ENCODE data around the gene C11orf86.
"Not testable (repeated sequence)": the region's sequence is repeated elsewhere in the genome, so short reads cannot be mapped to it uniquely, and the experiment has no call there.

C11orf86 gene

DNA sequence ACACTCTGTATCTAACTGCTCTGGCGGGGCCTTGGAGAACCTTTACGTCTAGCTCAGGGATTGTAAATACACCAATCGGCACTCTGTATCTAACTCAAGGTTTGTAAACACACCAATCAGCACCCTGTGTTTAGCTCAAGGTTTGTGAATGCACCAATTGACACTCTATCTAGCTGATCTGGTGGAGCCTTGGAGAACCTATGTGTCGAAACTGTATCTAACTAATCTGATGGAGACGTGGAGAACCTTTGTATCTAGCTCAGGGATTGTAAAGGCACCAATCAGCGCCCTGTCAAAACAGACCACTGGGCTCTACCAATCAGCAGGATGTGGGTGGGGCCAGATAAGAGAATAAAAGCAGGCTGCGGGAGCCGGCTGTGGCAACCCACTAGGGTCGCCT lies 14.3 kb downstream of the C11orf86 start:
- DNase-seq (ENCODE audit: low read depth in 2 of 2) = not testable (repeated sequence)

DNA sequence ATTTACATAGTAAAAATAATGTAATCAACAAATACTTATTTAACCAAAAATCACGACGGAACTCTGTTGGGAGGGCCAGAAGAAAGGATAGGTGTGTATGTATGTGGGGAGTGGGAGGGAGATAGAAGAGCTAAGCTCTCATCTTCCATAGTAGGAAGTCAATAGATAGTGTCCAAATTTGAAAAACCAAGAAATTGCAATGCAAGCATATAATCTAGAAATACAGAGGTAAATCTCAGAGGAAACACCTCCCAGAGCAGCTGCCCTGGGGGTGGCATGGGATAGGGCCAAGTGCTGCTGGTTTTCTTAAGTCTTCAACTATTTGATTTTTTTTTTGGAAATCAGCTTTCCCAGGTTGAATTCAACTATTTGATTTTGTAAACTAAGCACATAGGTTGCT lies 16.9 kb downstream of the C11orf86 start:
- no peak for DNase-seq (ENCODE audit: low read depth in 2 of 2)

DNA sequence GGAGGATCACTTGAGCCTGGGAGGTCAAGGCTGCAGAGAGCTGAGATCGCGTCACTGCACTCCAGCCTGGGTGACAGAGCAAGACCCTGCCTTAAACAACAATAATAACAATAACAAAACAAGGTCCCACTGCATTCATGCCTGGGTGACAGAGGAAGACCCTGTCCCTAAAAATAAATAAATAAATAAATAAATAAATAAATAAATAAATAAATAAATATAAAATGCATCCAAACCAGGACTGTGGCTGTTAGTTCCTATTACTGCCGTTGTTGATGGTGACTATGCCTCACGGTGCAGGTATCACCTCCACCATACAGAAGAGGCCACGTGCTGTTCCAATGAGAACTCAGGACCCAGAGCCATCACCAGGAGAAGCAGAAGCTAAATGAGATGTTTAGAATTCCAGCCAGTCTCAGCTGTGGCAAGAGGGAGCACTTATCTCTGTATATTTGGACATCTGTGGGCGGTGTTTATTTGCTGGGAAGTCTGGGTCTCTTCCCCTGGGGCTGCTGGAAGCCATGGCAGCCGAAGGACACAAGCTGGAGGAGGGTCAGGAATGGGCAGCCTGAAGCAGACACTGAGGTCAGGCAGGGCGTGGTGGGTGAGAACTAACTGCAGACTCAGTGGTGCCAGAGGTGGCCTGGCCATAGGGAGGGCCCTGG lies 21.6 kb downstream of the C11orf86 start:
- no peak for DNase-seq (ENCODE audit: low read depth in 2 of 2)

DNA sequence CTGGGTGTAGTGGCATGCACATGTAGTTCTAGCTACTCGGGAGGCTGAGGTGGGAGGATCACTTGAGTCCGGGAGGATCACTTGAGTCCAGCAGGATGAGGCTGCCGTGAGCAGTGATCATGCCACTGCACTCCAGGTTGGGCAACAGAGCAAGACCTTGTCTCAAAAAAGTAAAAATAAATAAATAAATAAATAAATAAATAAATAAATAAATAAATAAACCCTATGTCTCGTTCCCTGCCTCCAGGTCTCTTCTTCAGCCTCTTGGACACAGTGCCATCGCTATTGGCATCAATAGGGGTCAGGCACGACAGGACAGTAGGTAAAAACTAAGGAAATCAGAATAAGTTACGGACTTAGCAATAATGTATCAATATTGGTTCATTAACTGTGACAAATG lies 24.5 kb downstream of the C11orf86 start:
- DNase-seq (ENCODE audit: low read depth in 2 of 2) = no peak

DNA sequence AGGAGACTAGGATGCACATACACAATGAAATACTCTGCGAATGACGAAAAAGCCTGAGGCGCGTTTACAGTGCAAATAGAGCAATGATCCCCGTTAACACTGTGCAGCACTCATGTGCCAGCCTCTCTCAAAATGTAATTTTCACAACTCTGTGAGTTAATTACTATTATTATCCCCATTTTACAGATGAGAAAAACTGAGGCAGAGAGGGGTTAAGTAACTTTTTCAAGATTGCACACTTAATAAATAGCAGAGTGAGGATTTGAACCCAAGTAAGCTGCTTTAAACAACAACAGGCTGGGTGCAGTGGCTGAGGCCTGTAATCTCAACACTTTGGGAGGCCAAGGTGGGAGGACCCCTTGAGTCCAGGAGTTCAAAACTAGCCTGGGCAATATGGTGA lies 26.2 kb downstream of the C11orf86 start:
- no peak for DNase-seq (ENCODE audit: low read depth in 2 of 2)

DNA sequence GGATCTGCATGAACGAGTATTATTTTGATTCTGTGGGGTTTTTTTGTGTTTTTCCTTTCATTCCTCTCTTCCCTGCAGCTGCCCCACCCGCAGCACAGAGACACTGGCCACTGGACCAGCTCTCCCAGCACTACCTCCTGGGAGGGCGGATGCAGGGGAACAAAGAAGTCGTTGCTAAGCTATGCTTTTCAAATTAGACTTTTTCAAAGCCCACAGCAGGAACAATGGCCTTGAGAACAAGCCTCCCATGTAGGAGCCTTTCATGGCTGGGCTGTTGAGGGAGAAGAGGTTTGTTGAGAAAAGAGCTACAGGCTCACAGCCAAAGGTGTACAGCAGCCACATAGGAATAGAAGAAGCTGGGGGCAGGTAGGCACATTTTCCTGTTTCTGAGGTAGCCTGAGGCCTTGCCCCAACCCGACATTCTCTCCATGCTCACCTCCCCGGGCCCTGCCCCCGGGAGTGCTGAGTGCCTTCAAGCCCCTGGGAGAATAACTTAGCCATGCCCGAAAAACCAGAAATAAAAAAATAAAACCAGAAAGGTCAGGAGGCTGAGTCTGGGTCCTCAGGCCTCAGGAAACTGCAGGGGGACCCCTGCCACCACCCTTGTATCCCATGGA lies 27.3 kb downstream of the C11orf86 start:
- DNase-seq (ENCODE audit: low read depth in 2 of 2) = no peak

DNA sequence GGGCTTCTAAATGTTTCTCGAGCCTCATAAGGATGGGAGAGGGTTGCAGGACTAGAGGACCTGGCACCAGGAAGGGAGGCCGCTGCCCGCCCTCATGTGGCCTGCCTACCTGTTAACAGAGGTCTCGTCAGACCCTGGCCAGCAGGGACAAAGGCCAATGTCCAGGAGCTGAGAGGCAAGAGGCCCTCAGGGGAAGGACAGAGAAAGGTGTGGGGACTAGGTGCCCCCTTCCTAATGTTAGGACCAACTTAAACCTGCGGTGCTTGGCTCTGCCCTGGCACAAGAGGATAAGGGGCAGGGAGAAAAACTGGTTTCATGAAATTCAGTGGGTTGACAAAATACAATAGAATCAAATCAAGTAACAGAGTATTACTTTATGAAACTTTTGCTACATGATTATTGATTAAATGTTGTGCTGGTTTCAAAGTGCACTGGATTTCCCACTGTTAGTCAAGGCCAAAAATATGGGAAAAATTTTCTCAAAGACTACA lies 27.9 kb downstream of the C11orf86 start:
- no peak for DNase-seq (ENCODE audit: low read depth in 2 of 2)

DNA sequence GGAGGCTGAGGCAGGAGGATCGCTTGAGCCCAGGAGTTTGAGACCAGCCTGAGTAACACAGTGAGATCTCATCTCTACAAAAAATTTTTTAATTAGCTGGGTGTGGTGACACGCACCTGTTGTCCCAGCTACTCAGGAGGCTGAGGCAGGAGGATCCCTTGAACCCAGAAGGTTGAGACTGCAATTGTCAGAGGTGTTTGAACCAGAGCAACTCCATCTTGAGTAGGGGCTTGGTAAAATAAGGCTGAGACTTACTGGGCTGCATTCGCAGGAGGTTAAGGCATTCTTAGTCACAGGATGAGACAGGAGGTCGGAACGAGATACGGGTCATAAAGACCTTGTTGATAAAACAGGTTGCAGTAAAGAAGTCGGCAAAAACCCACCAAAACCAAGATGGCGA lies 30.1 kb downstream of the C11orf86 start:
- not testable (repeated sequence) for DNase-seq (ENCODE audit: low read depth in 2 of 2)

DNA sequence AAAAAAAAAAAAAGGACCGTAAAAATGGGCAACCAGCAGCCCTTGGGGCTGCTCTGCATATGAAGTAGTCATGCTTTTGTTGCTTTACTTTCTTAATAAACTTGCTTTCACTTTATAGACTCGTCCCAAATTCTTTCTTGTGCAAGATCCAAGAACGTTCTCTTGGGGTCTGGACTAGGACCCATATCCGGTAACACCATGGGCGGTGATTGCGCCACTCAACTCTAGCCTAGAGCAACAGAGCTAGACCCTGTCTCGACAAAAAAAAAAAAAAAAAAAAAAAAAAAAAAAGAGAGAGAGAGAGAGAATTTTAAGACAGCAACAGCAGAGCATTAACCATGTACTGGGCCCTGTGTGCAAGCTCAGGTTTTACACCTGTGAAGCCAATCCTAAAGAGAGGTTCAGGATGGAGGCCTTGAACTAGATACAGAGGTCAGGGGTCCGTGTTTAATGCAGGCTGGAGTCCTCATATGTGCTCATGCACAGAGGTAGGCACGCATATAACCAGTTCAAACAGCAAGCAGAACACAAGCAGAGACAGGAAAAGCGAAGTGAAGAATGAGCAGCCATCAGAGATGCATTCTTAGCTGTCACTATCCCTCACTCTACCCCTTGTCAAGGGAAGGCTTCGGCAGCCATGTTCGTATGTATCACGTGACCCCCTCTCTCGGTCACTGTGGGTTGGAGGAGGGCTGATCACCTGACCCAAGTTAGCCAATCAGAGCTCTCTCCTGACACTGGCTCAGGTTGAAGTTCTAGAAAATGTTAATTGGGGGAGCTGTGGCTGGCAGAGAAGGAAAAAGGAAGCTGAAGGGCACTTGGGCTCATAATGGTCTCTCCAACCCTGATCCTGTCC lies 31.2 kb downstream of the C11orf86 start:
- DNase-seq (ENCODE audit: low read depth in 2 of 2) = no peak

DNA sequence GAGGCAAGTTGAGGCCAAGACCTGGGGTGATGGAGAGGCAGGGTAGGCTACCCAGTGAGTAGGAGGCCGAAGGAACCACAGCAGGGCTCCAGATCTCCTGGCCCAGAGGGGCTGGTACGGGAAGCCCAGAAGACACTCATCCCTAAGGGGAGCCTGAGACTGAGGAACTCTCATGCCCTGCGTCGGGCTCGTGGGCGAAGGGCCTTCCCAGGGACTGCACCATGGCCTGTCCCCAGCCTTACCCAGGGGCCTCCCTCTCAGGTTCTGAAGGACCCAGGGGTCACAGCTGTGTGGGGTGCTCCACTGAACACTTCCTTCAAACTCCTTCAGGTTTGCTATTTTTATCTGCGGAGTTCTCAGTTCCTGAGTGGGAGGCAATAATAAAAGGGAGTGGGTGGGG lies 32.0 kb downstream of the C11orf86 start:
- no peak for DNase-seq (ENCODE audit: low read depth in 2 of 2)

DNA sequence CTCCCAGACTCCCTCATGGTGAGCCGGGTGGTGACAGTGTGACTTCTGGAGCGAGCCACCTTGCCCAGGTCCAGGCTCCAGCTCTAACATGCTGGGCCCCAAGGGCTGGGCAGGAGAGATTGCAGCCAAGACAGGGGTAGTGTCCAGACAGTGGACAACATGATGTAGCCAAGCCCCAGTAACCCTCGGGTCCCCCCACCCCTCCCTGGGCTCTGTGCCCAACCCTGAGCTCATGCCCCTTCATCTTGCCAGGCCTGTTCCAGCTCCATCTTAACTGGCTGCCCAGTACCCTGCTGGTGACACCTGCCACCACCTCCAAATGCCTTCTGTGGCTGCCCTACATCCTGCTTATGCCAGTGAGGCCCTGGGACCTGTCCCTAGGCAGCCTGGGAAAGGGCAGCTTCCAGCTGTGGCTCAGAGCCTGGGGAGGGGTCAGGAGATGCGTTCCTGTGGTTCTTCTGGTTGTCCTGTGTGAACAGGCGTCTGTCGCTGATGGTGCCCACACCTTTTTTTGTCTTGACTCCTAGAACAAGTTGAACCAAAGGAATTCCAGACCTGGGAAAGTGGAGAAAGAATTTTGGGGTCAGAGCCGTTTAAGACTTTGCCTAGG lies 35.3 kb downstream of the C11orf86 start:
- no peak for DNase-seq (ENCODE audit: low read depth in 2 of 2)

DNA sequence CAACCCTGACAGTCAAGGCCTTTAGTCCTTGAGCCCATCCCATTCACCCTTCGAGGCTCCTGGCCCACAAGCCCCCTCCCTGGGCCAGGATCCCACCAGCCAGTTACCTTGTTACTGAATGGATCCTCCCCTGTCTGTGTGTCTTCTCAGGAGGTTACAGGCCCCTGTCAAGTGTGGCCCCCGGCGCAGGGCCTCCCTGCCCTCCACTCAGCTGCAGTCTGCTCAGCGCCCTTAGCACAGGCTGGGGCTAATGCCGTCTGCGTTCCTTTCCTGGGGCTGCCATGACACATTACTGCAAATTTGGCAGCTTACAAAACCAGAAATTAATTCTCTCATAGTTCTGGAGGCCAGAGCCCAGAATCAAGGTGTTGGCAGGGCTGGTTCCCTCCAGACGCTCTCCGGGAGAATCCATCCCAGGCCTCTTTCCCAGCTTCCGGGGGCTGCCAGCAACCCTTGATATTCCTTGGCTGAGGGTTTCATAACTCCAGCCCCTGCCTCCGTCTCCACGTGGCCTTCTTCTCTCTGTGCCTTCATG lies 38.5 kb downstream of the C11orf86 start:
- DNase-seq (ENCODE audit: low read depth in 2 of 2) = no peak

DNA sequence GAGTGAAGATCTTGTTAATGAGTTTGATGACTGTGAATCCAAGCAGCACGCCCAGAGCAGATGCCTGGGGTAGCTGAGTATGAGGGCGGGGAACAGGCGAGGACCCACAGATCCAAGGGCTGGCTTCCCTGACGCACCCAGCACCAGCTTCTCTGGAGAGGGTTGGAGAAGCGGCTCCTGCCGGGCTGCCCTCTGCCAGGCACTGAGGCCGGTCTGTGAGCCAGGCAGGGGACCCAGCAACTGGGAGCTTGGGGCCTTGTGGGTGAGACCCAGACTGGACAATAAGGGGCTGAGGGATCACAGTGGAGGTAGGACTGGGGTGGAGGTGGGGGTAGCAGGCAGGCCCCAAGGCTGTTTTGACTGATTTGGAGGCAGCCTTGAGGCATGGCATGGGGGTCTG lies 39.2 kb downstream of the C11orf86 start:
- no peak for DNase-seq (ENCODE audit: low read depth in 2 of 2)

DNA sequence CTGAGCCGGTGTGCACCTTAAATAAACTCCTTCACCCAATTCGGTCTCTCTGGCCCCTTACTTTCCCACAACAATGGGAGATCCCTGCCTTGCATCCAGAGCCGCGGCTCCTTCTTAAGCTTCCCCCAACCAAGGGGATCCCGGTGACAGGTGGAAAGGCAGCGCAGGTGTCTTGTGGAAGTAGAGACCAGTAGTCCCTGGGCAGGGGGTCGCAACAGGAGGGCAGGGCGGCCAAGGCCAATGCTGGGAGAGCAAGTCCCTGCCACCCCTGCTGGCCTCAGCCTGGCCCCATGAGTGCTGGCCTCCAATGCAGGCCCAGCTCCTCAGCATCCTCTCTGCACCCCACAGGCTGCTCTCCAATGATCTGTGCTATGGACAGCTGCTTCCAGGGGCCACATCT lies 39.9 kb downstream of the C11orf86 start:
- no peak for DNase-seq (ENCODE audit: low read depth in 2 of 2)

DNA sequence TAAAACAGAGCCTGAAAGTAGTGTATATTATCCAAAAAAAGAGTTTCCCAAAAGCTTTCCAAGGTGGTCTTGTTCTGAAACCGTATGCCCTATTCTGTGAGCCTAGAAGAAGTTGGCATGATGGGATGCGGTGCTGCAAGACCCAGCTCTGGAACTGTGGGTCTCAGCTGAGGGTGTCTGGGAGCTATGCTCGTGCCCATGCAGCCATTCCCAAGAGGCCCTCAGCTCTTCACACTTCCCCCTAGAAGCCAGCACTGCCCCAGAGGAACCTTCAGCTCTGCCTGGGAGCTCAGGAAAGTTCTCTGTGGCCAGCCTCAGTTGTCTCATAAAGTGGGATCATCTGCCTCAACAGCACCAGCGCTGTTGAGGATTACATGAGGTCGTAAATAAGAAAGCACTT lies 41.4 kb downstream of the C11orf86 start:
- DNase-seq (ENCODE audit: low read depth in 2 of 2) = no peak

DNA sequence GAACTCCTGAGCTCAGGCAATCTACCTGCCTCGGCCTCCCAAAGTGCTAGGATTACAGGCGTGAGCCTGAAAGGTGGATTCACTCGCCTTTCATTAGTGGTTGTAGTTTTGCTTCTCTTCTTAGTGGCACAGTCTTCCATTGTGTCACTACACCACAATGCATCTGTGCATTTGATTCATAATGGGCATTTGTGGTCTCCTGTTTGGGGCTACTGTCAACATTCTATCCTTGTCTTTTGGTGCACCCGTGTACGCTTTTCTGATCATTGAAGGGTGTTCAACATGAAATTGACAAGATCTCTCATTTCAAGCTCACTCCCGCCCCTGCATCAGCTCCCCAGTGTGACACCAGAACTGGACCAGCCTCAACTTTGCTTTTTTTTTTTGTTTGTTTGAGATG lies 45.8 kb downstream of the C11orf86 start:
- DNase-seq (ENCODE audit: low read depth in 2 of 2) = no peak

DNA sequence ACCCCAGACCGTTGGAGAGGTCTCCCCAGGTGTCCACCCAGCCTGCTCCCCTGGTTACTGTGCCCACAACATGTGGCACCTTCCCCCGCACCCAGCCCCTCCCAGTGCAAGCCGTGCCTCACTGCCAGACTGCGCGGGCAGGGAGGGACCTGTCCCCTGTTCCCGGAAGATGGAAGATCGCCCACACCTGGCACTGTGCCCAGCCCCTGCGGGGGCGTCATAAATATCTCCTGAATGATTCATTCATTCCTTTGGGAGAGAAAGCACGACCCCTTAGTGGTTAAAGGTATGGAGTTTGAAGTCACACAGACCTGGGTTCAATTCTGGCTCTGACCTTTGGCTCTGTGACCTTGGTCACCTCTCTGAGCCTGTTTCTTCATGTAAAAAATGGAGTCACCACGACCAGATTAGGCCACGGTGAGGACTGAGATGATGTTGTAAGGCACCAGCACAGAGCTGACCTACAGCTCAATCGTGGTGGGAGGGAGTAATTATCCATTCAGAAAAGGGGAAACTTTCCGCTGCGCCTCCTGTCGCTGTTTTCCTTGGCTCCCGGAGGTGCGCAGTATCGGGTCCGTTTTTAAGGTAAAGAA lies 47.3 kb downstream of the C11orf86 start:
- DNase-seq (ENCODE audit: low read depth in 2 of 2) = no peak

DNA sequence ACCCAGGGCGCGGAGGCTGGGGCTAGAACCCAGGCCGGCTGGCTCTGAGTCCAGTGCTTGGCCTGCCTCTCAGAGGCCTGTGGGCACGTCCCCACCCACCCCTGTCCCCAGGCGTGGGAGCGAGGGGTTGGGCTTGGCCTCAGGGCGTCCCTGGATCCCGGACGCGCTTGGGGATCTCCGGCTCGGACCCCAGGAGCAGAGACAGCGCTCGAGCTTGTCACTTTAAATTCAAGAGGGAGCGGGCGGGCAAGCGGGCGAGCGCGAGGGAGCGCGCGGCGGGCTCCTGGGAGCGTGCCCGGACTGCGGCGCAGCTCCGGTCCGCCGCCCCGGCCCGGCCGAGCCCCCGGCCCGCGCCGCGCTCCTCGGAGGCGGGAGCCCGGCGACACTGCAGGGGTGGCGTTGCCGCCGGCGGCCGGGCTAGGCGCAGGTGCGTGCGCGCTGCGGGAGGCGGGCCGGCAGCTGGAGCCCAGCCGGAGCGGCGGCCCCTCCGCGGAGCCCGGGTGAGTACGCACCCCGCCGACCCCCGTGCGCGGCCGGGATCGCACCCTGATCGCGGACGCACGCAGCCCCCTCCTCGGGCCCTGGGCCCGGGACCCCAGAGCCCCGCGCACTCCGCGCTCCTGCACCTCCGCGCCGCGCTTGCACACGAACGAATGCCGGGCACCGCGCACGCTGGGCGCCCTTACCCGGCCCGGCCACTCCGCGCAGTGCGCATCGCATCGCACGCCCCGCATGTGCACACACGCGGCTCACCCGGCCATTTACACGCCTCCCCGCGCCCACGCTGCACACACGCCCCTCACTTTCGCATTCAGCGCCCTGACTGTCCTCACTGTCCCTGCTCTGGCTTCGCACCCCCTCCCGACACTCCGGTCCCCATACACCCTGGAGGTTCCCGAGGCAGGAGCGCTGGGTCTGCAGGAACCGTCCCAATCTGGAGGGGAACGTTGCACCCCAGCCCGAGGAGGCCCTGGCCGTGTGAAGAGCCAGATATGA lies 48.2 kb downstream of the C11orf86 start, which contains the start of gene SYT12:
TSS of gene SYT12 (plus strand) at position 174 of the 996 bp plus-strand sequence. CDS start 7,011 bp downstream, outside the sequence.
- no peak for DNase-seq (ENCODE audit: low read depth in 2 of 2)

DNA sequence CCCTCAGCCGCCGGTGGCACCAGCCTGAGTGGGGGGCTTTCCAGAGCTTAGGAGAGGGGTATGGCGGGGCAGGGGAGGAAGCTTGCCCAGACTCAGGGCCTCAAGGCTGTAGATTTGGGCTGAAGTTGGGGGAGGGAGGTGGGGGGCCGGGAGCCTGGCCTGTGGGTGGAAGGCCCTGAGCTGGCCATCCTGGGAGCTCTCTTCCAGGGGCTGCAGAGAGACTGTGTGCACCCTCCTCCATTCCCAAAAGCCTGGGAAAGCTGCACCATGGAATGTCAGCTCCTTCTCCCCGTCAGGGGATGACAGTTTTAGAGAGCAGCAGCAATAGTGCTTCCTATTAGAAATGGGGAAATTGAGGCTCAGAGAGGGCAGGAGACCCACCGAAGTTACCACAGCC lies 48.9 kb downstream of the C11orf86 start:
- no peak for DNase-seq (ENCODE audit: low read depth in 2 of 2)

DNA sequence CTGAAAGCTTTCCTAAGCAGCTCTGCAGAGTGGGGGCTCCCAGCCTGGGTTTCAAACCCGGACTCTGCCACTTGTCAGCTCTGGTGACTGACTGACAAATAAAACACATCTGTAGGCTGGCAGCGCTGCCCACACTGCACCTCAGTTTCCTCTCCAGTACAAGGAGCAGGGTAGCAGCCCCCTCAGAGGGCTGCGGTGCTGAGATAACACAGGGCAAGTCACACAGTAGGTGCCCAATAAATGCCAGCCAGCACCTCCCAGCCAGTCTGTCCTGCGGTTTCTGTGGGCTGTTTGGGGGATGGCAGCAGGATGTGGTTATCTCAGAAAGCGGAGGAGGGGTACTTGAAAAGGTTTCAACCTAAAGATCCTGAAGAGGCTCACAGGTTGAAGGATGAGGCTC lies 49.3 kb downstream of the C11orf86 start:
- no peak for DNase-seq (ENCODE audit: low read depth in 2 of 2)
